Measurements from ENCODE around the gene CASZ1.

- no peak for TF ChIP-seq POLR2A (IDR thresholded peaks at IDR 0.05)
- no peak for TF ChIP-seq CTCF (IDR thresholded peaks at IDR 0.05)
Measured at GRCh38 chr1:10802944-10803715, 6.7 kb upstream of the CASZ1 start.
